ENCODE measurements around the gene CAPSL.
A peak's percentile ranks its signal among the peaks of the same experiment; 100 is the strongest.
"Not testable (repeated sequence)": the region's sequence is repeated elsewhere in the genome, so short reads cannot be mapped to it uniquely, and the experiment has no call there.

CAPSL gene

DNA sequence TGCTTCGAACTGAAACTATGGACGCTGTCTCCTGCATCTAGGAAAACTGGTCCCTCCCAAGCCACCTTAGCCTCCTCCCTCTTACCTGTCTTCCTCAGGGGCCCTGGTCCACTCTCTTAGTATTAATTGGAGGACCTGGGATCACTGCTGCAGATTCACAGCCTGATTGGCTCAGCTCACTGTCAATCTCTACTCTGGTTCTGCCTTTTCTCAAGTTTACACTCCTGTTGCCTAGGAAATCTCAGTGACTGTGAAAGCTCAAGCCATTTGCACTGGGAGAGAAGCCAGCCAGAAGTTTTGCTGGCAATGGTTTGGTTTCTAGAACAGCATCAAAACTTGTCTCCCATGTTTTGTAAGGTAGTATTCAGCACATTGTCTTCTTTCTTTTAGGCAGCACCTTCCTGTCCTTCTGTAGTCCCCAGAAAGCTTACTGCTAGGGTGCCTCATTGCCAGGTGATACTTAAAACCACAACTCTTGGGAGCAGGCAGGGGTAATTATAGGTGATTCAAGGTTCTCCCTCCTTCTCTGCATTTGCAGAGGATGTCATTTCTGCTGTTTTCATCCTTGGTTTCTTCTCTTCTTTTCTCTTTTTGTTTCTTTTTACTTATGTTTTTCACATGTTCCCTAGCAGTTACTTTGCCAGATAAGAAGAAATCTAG, at the start of gene CAPSL:
Gene CAPSL (minus strand): TSS at position 55 of the 660 bp plus-strand sequence. CDS start 17,502 bp downstream, outside the sequence.
- no peaks in the 10 kb centered on the region for H3K36me3 Mint-ChIP-seq
- H3K4me3 Mint-ChIP-seq = no peak within 1 kb of the TSS
- no peak within 1 kb of the TSS for H3K27ac Mint-ChIP-seq
- ATAC-seq = no peak
- no peaks in the 10 kb centered on the region for H3K27me3 Mint-ChIP-seq
- no peaks in the 10 kb centered on the region for H3K4me1 Mint-ChIP-seq
- no peaks in the 10 kb centered on the region for H3K9me3 Mint-ChIP-seq

- peaks cover 2% of the 10 kb centered on the region for H3K9me3 Mint-ChIP-seq
- peaks cover 21% of the 10 kb centered on the region for H3K27me3 Mint-ChIP-seq
- H3K4me1 Mint-ChIP-seq = no peaks in the 10 kb centered on the region
- H3K27ac Mint-ChIP-seq = no peak overlapping the region
- H3K36me3 Mint-ChIP-seq = no peaks in the 10 kb centered on the region
- H3K4me3 Mint-ChIP-seq = no peak overlapping the region
- no peak for ATAC-seq
Measured at GRCh38 chr5:35987776-35988175, 49.4 kb upstream of the CAPSL start.

GRCh38 chr5:35979715-35980114, 41.3 kb upstream of the CAPSL start:
- Mint-ChIP-seq H3K9me3 (peaks cover 11% of the 10 kb centered on the region), H3K4me3 (no peak overlapping the region), H3K4me1 (no peaks in the 10 kb centered on the region), H3K27ac (no peak overlapping the region), H3K36me3 (no peaks in the 10 kb centered on the region), H3K27me3 (no peaks in the 10 kb centered on the region)
- no peak for ATAC-seq

- not testable (repeated sequence) for H3K36me3 Mint-ChIP-seq
Measured at GRCh38 chr5:35976859-35977258, 38.4 kb upstream of the CAPSL start.

GRCh38 chr5:35974570-35974969, 36.1 kb upstream of the CAPSL start:
- H3K27ac Mint-ChIP-seq = no peak overlapping the region
- no peak overlapping the region for H3K4me3 Mint-ChIP-seq
- no peaks in the 10 kb centered on the region for H3K27me3 Mint-ChIP-seq
- no peaks in the 10 kb centered on the region for H3K9me3 Mint-ChIP-seq
- H3K4me1 Mint-ChIP-seq = no peaks in the 10 kb centered on the region
- ATAC-seq = no peak
- H3K36me3 Mint-ChIP-seq = no peaks in the 10 kb centered on the region

More at GRCh38 chr5:35976859-35977258, 38.4 kb upstream of the CAPSL start:
- not testable (repeated sequence) for H3K4me3 Mint-ChIP-seq, ATAC-seq, H3K27me3 Mint-ChIP-seq, H3K4me1 Mint-ChIP-seq, H3K27ac Mint-ChIP-seq, H3K9me3 Mint-ChIP-seq

GRCh38 chr5:35971878-35972210, 33.4 kb upstream of the CAPSL start:
- Mint-ChIP-seq H3K4me1 (no peaks in the 10 kb centered on the region), H3K27me3 (no peaks in the 10 kb centered on the region), H3K9me3 (peaks cover 3% of the 10 kb centered on the region), H3K4me3 (no peak overlapping the region), H3K27ac (no peak overlapping the region), H3K36me3 (no peaks in the 10 kb centered on the region)
- no peak for ATAC-seq

GRCh38 chr5:35971186-35971877, 32.9 kb upstream of the CAPSL start:
- no peak for ATAC-seq
- Mint-ChIP-seq H3K4me3 (no peak overlapping the region), H3K27me3 (no peaks in the 10 kb centered on the region), H3K9me3 (peaks cover 3% of the 10 kb centered on the region), H3K27ac (no peak overlapping the region), H3K36me3 (no peaks in the 10 kb centered on the region), H3K4me1 (no peaks in the 10 kb centered on the region)

- ATAC-seq = no peak
- no peak overlapping the region for H3K27ac Mint-ChIP-seq
- H3K4me3 Mint-ChIP-seq = no peak overlapping the region
- no peaks in the 10 kb centered on the region for H3K27me3 Mint-ChIP-seq
- H3K36me3 Mint-ChIP-seq = no peaks in the 10 kb centered on the region
- H3K9me3 Mint-ChIP-seq = peaks cover 6% of the 10 kb centered on the region
- H3K4me1 Mint-ChIP-seq = no peaks in the 10 kb centered on the region
Measured at GRCh38 chr5:35963381-35963843, 25.0 kb upstream of the CAPSL start.

GRCh38 chr5:35960328-35960727, 21.9 kb upstream of the CAPSL start:
- H3K4me1 Mint-ChIP-seq = no peaks in the 10 kb centered on the region
- H3K4me3 Mint-ChIP-seq = no peak overlapping the region
- H3K9me3 Mint-ChIP-seq = peaks cover 6% of the 10 kb centered on the region
- H3K27ac Mint-ChIP-seq = no peak overlapping the region
- no peak for ATAC-seq
- H3K36me3 Mint-ChIP-seq = no peaks in the 10 kb centered on the region
- no peaks in the 10 kb centered on the region for H3K27me3 Mint-ChIP-seq

DNA sequence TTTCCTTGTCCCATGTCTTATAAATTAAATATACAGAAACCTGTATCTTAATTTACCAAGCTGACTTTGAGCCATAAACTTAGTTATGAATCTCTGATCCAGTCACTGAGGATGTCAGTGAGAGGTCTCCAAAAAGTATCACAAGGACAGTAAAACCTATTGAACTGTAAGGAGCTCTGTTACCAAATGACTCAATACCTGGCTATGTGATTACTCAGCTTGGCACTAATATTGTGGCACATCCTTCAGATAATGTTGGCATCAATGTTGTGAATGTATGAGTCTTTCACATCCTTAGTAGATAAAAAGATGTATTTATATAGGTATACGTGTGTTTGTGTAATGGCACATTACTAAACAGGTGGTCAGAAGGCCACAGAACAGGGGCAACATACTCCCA, 18.0 kb upstream of the CAPSL start:
- H3K27ac Mint-ChIP-seq = no peak overlapping the region
- peaks cover 3% of the 10 kb centered on the region for H3K9me3 Mint-ChIP-seq
- ATAC-seq = no peak
- H3K36me3 Mint-ChIP-seq = no peaks in the 10 kb centered on the region
- H3K4me3 Mint-ChIP-seq = no peak overlapping the region
- peaks cover 14% of the 10 kb centered on the region for H3K27me3 Mint-ChIP-seq
- no peaks in the 10 kb centered on the region for H3K4me1 Mint-ChIP-seq

GRCh38 chr5:35954175-35954574, 15.8 kb upstream of the CAPSL start:
- no peak overlapping the region for H3K4me3 Mint-ChIP-seq
- no peaks in the 10 kb centered on the region for H3K36me3 Mint-ChIP-seq
- H3K27ac Mint-ChIP-seq = no peak overlapping the region
- H3K27me3 Mint-ChIP-seq = peaks cover 14% of the 10 kb centered on the region
- peaks cover 3% of the 10 kb centered on the region for H3K9me3 Mint-ChIP-seq
- no peak for ATAC-seq
- H3K4me1 Mint-ChIP-seq = no peaks in the 10 kb centered on the region

DNA sequence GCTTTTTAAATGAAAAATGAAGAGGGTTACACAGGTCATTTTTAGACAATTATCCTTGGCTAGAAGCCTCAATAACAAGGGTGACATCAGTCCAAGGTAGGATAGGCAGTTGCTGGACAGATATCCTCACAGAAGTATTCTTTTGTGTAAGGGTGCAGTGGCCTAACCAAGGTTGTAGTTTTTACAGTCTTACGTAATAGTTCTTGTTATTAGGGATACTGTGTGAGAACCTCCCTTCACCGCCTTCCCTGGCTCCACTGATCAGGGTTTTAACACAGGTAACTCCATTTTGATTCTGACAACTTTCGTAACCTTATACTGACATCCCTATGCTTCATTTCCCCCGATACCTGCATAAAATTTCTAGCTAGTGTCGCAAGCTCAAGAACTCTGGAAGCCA, 8.7 kb upstream of the CAPSL start:
- Mint-ChIP-seq H3K4me3 (no peak overlapping the region), H3K27ac (no peak overlapping the region), H3K4me1 (no peaks in the 10 kb centered on the region), H3K27me3 (no peaks in the 10 kb centered on the region), H3K9me3 (peaks cover 5% of the 10 kb centered on the region), H3K36me3 (no peaks in the 10 kb centered on the region)
- no peak for ATAC-seq

DNA sequence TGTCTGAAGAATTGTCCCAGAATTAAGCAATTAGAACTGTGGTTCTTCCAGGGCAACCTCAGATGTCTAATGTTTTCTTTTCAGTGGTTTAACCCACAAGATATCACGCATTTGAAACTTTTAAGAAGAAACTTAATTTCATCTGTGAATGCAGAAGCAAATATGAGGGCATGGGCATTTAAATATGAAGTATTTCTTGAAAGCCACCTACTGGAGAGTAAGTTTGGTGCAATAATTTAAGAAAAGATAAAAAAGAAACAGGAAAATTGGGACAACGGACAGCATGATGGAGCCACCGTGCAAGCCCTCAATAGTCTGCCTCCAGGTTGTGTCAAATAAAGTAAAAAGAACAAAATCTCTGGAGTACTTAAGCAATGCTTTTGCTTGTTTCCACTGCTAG, 1.2 kb upstream of the CAPSL start:
- Mint-ChIP-seq H3K27ac (no peak overlapping the region), H3K4me3 (no peak overlapping the region), H3K4me1 (no peaks in the 10 kb centered on the region), H3K36me3 (no peaks in the 10 kb centered on the region), H3K9me3 (no peaks in the 10 kb centered on the region), H3K27me3 (no peaks in the 10 kb centered on the region)
- ATAC-seq = no peak

DNA sequence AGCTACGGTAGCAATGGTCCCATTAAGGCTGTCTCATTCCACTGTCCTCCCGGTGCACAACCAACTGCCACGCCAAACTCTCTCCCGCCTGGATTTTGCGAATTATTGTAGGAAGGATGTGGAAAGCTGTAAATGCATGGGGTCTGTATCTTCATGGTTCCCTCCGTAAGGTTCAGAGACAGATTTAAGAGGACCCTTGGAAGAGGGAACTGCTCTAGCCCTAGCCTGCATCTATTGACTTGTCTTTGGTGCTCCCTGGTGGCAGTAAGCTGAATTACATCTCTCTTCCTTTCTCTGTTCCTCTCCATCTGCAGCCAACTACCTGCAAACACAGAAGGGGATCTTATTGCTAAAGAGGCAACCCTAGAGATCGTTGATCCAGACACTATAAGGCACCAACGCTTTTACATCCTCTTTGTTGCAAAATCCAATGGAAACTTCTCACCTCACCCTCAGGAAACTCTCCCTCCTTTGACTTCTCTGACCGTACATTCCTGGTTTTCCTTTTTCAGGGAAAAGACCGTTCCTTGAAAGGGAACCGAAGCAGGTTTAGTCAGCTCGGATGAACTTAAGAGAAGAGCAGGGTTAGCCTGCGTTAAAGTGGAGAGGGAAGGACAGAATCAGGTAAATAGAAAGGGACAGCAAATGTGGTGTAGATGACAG, 11.9 kb downstream of the CAPSL start:
- H3K36me3 Mint-ChIP-seq = no peaks in the 10 kb centered on the region
- H3K27ac Mint-ChIP-seq = no peak overlapping the region
- H3K4me3 Mint-ChIP-seq = no peak overlapping the region
- peaks cover 8% of the 10 kb centered on the region for H3K4me1 Mint-ChIP-seq
- peak; percentile 49 for ATAC-seq
- H3K27me3 Mint-ChIP-seq = peaks cover 35% of the 10 kb centered on the region
- no peaks in the 10 kb centered on the region for H3K9me3 Mint-ChIP-seq

DNA sequence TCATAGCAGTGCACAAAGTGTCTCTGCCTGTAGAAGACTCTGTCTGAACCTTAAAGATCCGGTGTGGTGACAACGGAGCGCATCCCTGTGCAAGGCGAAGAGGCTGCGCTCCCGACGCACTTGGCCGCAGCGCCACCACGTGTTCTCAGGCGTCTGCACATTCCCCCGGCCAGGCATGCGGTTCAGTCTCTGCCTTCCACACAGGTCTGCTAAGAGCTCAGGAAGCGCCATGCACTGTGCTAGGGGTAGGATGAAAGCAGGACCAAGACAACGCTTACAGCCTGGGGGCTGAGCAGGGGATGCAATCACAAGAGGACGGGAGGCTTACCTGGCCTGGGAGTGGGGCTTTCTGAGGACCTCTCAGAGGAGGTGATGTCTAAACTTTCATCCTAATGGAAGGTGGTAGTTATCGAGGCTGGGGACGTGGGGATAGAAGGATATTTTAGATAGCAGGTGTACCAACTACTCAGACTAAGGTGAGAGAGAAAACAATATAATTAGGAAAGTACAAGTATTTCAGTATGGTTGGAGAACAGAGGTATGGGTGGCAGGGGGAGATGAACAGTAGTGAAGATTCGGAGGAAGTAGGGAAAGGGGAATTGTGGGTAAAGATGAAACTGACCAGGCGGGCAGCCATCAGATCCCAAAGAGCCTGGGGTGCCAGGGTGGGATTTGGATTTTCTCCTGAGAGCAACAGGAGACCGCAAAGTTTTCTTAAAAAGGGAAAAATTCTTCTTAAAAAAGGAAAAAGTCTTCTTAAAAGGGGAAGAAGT, 13.3 kb downstream of the CAPSL start:
- Mint-ChIP-seq H3K27ac (no peak overlapping the region), H3K9me3 (no peaks in the 10 kb centered on the region), H3K4me3 (no peak overlapping the region), H3K27me3 (peaks cover 35% of the 10 kb centered on the region), H3K36me3 (no peaks in the 10 kb centered on the region), H3K4me1 (peaks cover 8% of the 10 kb centered on the region)
- peak; percentile 49 for ATAC-seq

All from stimulated activated memory B cell treated with anti-CD40 and anti-IgM and Interleukin-4, amounts not matched to agents 10 μg/mL and 1 μg/mL and 100 μg/mL, for 72 hours (primary cell).